D341Med (cell line): ENCODE data around the gene CLEC1A.

Experiments used
- DNase-seq: peaks from one replicate; pipeline ENCODE4 v3.0.0; 2012; ENCODE audit warnings: low spot score

The CLEC1A gene

GRCh38 chr12:10101042-10101579 is 2.3 kb upstream of the CLEC1A start:
- no peak for DNase-seq

- no peak for DNase-seq
Measured at GRCh38 chr12:10097521-10097920, 1.3 kb downstream of the CLEC1A start.

GRCh38 chr12:10095971-10096370 is 2.8 kb downstream of the CLEC1A start:
- no peak for DNase-seq

GRCh38 chr12:10094646-10095395 is 4.0 kb downstream of the CLEC1A start:
- DNase-seq, result no peak

- no peak for DNase-seq
Measured at GRCh38 chr12:10088955-10089900, 9.6 kb downstream of the CLEC1A start.

GRCh38 chr12:10088031-10088430 is 10.8 kb downstream of the CLEC1A start:
- DNase-seq, result no peak

- DNase-seq, result no peak
Measured at GRCh38 chr12:10086387-10086786, 12.4 kb downstream of the CLEC1A start.

- DNase-seq, result no peak
Measured at GRCh38 chr12:10084733-10085132, 14.1 kb downstream of the CLEC1A start.

GRCh38 chr12:10082117-10082874 is 16.5 kb downstream of the CLEC1A start:
- DNase-seq, result no peak

- no peak for DNase-seq
Measured at GRCh38 chr12:10075451-10075850, 23.3 kb downstream of the CLEC1A start.

GRCh38 chr12:10073261-10073660 is 25.5 kb downstream of the CLEC1A start:
- DNase-seq, result no peak

GRCh38 chr12:10072131-10072530 is 26.7 kb downstream of the CLEC1A start:
- DNase-seq, result no peak

GRCh38 chr12:10070380-10070779 is 28.4 kb downstream of the CLEC1A start:
- no peak for DNase-seq

- no peak for DNase-seq
Measured at GRCh38 chr12:10069976-10070375, 28.8 kb downstream of the CLEC1A start.

- no peak for DNase-seq
Measured at GRCh38 chr12:10069099-10069498, 29.7 kb downstream of the CLEC1A start.

GRCh38 chr12:10068644-10069043 is 30.1 kb downstream of the CLEC1A start:
- no peak for DNase-seq

GRCh38 chr12:10067942-10068341 is 30.8 kb downstream of the CLEC1A start:
- DNase-seq, result no peak

- no peak for DNase-seq
Measured at GRCh38 chr12:10067264-10067663, 31.5 kb downstream of the CLEC1A start.

- DNase-seq, result no peak
Measured at GRCh38 chr12:10065241-10065640, 33.5 kb downstream of the CLEC1A start.

- no peak for DNase-seq
Measured at GRCh38 chr12:10058387-10058786, 40.4 kb downstream of the CLEC1A start.

GRCh38 chr12:10052193-10052913 is 46.4 kb downstream of the CLEC1A start:
- no peak for DNase-seq
